Gastrocnemius medialis (tissue), 4 donors: ENCODE results near the gene TTLL13.

Source experiments
- CTCF ChIP-seq, 5 experiments: fragments of 450-650 bp in 3 of 5; fragments of 200-600 bp in 2 of 5; sonication (generic) in 2 of 5; IDR thresholded peaks in 4 of 5; conservative IDR thresholded peaks in 1 of 5; 1 replicate in 4 of 5; 2 replicates in 1 of 5; pipeline ENCODE4 v1.5.1; 2016 to 2019; ENCODE audit warnings: antibody characterized with exemption in 5 of 5, mild to moderate bottlenecking in 3 of 5, moderate library complexity in 3 of 5
- POLR2A ChIP-seq, 2 donors: fragments of 450-650 bp; IDR thresholded peaks; one replicate each; pipeline ENCODE4 v1.6.1; 2017; ENCODE audit warnings: antibody characterized with exemption in 2 of 2, mild to moderate bottlenecking in 2 of 2, moderate library complexity in 2 of 2

- TF ChIP-seq CTCF (IDR thresholded peaks at IDR 0.05 in 4 of 5, conservative IDR thresholded peaks at IDR 0.05 in 1 of 5) (no peak), POLR2A (IDR thresholded peaks at IDR 0.05) (no peak)
These were observed 10.0 kb upstream of the TTLL13 start for GRCh38 chr15:90239371-90239770.
